K562 (cell line): ENCODE results near the gene POU2AF2. TPM values are rescaled to one million over a fixed set of nuclear protein-coding genes. Genes with fewer than 3 reads are reported as not detected.
"Not testable (repeated sequence)": the region's sequence is repeated elsewhere in the genome, so short reads cannot be mapped to it uniquely, and the experiment has no call there.

Experiments
- ATAC-seq: fragments of 200-7000 bp; cut with Tn5 transposase; 3 replicates; pipeline ENCODE4 v1.9.1; 2020; ENCODE audit warnings: moderate library complexity
- BruUV-seq: library from RNA; stranded (reverse); fragments of 400-500 nt; replicated peaks from 2 replicates; lab custom pipeline; 2021; lab: Mats Ljungman, UMichigan
- CTCF ChIA-PET: fragments of 300-600 bp; formaldehyde crosslinking; extraction: SDS; loops from one replicate; lab custom pipeline; 2021; ENCODE audit warnings: low intra/inter-chr PET ratio; lab: Yijun Ruan, JAX
- POLR2A ChIA-PET: fragments of 300-600, 350-650 bp; sonication (Branson Sonifier 250); formaldehyde crosslinking; extraction: SDS; loops from one replicate; lab custom pipeline; 2021; ENCODE audit warnings: antibody characterized with exemption, inconsistent platforms; lab: Yijun Ruan, JAX
- DNase-seq, 4 experiments: peaks; one replicate each; pipeline versions ENCODE4 v3.0.0 to v3.0.0-alpha.2; 2011 to 2018; ENCODE audit warnings: low spot score in 3 of 4, mixed read lengths in 3 of 4; ENCODE audit errors: extremely low read depth in 1 of 4
- FAIRE-seq: peaks from 2 replicates; lab custom pipeline; 2011; peaks lifted over from hg19 to GRCh38; lab: Jason Lieb, UNC
- H2AFZ ChIP-seq: 2 replicates; pipeline ENCODE4 v1.6.0; 2011; ENCODE audit warnings: low read depth, low read length, control low read depth, inconsistent platforms
- H3K27ac ChIP-seq: fragments of 200-600 bp; 3 replicates; pipeline ENCODE4 v1.8.0; 2011; ENCODE audit warnings: low read depth, mild to moderate bottlenecking, control low read depth, inconsistent platforms, low read length, moderate library complexity, mixed read lengths; ENCODE audit errors: extremely low read depth
- H3K27me3 ChIP-seq, 2 experiments: fragments of 300-600 bp in 1 of 2; 2 replicates in 1 of 2; 3 replicates in 1 of 2; pipeline versions ENCODE4 v1.6.0 to v1.8.0; 2011; ENCODE audit warnings: inconsistent platforms in 2 of 2, low read length in 2 of 2, mild to moderate bottlenecking in 1 of 2, mixed read lengths in 1 of 2, moderate library complexity in 1 of 2; ENCODE audit not compliant: control insufficient read depth in 2 of 2, insufficient read depth in 2 of 2
- H3K36me3 ChIP-seq: fragments of 300-600 bp; 3 replicates; pipeline ENCODE4 v1.8.0; 2011; ENCODE audit warnings: mild to moderate bottlenecking, low read length, inconsistent platforms; ENCODE audit not compliant: control insufficient read depth, insufficient read depth
- H3K4me1 ChIP-seq, 2 experiments: fragments of 200-600 bp in 1 of 2; replicated peaks in 1 of 2; 2 replicates in 1 of 2; 3 replicates in 1 of 2; pipeline versions ENCODE4 v1.5.1 to v1.8.0; 2011; ENCODE audit warnings: inconsistent platforms in 2 of 2, low read length in 2 of 2, mild to moderate bottlenecking in 1 of 2, mixed read lengths in 1 of 2, moderate library complexity in 1 of 2; ENCODE audit not compliant: control insufficient read depth in 2 of 2, insufficient read depth in 2 of 2
- H3K4me2 ChIP-seq: 2 replicates; pipeline ENCODE4 v1.6.1; 2011; ENCODE audit warnings: low read length, control low read depth, inconsistent platforms, mixed read lengths; ENCODE audit not compliant: insufficient read depth
- H3K4me3 ChIP-seq: fragments of 200-600 bp; sonication (generic), shearing (Covaris generic); 2 replicates; pipeline ENCODE4 v1.5.1; 2016; ENCODE audit warnings: control low read depth, inconsistent platforms
- H3K79me2 ChIP-seq: fragments of 200-600 bp; 3 replicates; pipeline ENCODE4 v1.8.0; 2011; ENCODE audit warnings: low read length, inconsistent platforms; ENCODE audit not compliant: control insufficient read depth, insufficient read depth
- H3K9ac ChIP-seq, 2 experiments: 2 replicates each; pipeline versions ENCODE4 v1.6.0 to v1.6.1; 2011; ENCODE audit warnings: low read depth in 2 of 2, low read length in 2 of 2, control low read depth in 1 of 2, inconsistent platforms in 1 of 2, mild to moderate bottlenecking in 1 of 2, mixed read lengths in 1 of 2; ENCODE audit not compliant: insufficient read depth in 1 of 2
- H3K9me1 ChIP-seq: one replicate; pipeline ENCODE4 v1.6.0; 2011; ENCODE audit warnings: inconsistent platforms, mild to moderate bottlenecking, low read length, moderate library complexity; ENCODE audit not compliant: control insufficient read depth, insufficient read depth
- H3K9me3 ChIP-seq: replicated peaks from 2 replicates; pipeline ENCODE4 v1.5.1; 2011; ENCODE audit warnings: low read depth, low read length, inconsistent platforms; ENCODE audit not compliant: control insufficient read depth, insufficient read depth
- H4K20me1 ChIP-seq: replicated peaks from 2 replicates; pipeline ENCODE4 v1.6.1; 2011; ENCODE audit warnings: low read length, inconsistent platforms, mixed read lengths; ENCODE audit not compliant: control insufficient read depth, insufficient read depth
- FOSL1 ChIP-seq: fragments of 200-800 bp; sonication (Bioruptor generic); conservative IDR thresholded peaks from 2 replicates; pipeline ENCODE4 v1.6.1; 2016; ENCODE audit warnings: missing genetic modification characterization, missing compliant biosample characterization
- HDGF ChIP-seq: fragments of 450-650 bp; IDR thresholded peaks from 2 replicates; pipeline ENCODE4 v1.6.1; 2016
- MBD1 ChIP-seq: fragments of 250-450 bp; sonication (Bioruptor Pico); IDR thresholded peaks from 2 replicates; pipeline ENCODE4 v1.8.0; 2022; ENCODE audit warnings: inconsistent platforms
- TCF7L2 ChIP-seq: fragments of 150-350 bp; IDR thresholded peaks from 2 replicates; pipeline ENCODE4 v1.6.1; 2016; ENCODE audit warnings: low read depth, mild to moderate bottlenecking, low read length, moderate library complexity
- ZNF407 ChIP-seq: fragments of 450-650 bp; IDR thresholded peaks from 2 replicates; pipeline ENCODE4 v1.6.1; 2016; ENCODE audit warnings: low read depth
- WGBS: fragments of 100-300 bp; shearing (Covaris generic); methylation state at CpG from one replicate; pipeline ENCODE4 v1.1.6; 2016; ENCODE audit warnings: low coverage, mixed read lengths; ENCODE audit not compliant: insufficient coverage; ENCODE audit errors: missing lambda C conversion rate; 5-methylcytosine and 5-hydroxymethylcytosine counted together
- in situ Hi-C: fragments of 300-500 bp; cut with MboI; formaldehyde crosslinking; loops from 4 replicates; pipeline ENCODE4 v1.15.0; 2018; ENCODE audit warnings: inconsistent platforms, mixed read lengths
- intact Hi-C: fragments of 100-400 bp; cut with micrococcal nuclease; formaldehyde crosslinking; loops from 2 replicates; pipeline ENCODE4 v1.14.2; 2022
- polyA plus RNA-seq, 8 experiments: library from polyadenylated mRNA; depleted of rRNA in 4 of 8; stranded (reverse) in 5 of 8; unstranded in 3 of 8; fragments of >200 nt; fragmentation: Nextera tagmentation in 2 of 8; fragmentation: Illumina TruSeq in 1 of 8; extraction: Ambion mirVana in 2 of 8; extraction: Trizol in 1 of 8; gene quantifications; 2 replicates each; pipeline versions ENCODE4 v1.2.1 to v1.2.3, GENCODE V29; 2011 to 2014; ENCODE audit warnings: inconsistent platforms in 1 of 8, missing spikeins in 1 of 8
- total RNA-seq, 7 experiments: library from RNA; depleted of rRNA in 6 of 7; stranded (reverse); fragments of >200 nt in 6 of 7; fragmentation: Illumina TruSeq in 2 of 7; extraction: Trizol in 2 of 7; gene quantifications; 2 replicates each; pipeline versions ENCODE4 v1.2.1 to v1.2.3, GENCODE V29; 2011 to 2021; ENCODE audit warnings: low replicate concordance in 1 of 7

Gene POU2AF2
- total and polyA plus RNA-seq, 9 of the 15 experiments (the other 6 are each of a cell fraction or from before 2014, with no cell fraction given), result not detected

GRCh38 chr11:111291764-111292163 is 46.2 kb downstream of the POU2AF2 start:
- WGBS, result 0% methylated on average over 5 of the region's 5 CpGs
- Histone ChIP-seq H3K4me2 (no peak overlapping the region), H3K4me1 (no peaks in the 10 kb centered on the region), H3K27me3 (no peaks in the 10 kb centered on the region; a peak in 1 of 5 replicates), H3K79me2 (no peaks in the 10 kb centered on the region), H3K9me1 (no peaks in the 10 kb centered on the region), H4K20me1 (no peaks in the 10 kb centered on the region), H3K4me3 (no peak overlapping the region), H3K9me3 (no peaks in the 10 kb centered on the region), H3K27ac (no peak overlapping the region)
- POLR2A ChIA-PET, result no interaction called here
- intact Hi-C loops, result no loop called here
- no peak for TF ChIP-seq MBD1
- TF ChIP-seq FOSL1, result no peak
- no peak for TF ChIP-seq HDGF
- no peak for TF ChIP-seq ZNF407
- TF ChIP-seq TCF7L2, result no peak
- TF ChIP-seq, all 486 proteins: peak for 0
- FAIRE-seq, result no peak
- no peak for DNase-seq
- Histone ChIP-seq H2AFZ (no peak overlapping the region), H3K36me3 (no peaks in the 10 kb centered on the region), H3K9ac (no peak overlapping the region)
- no peak for ATAC-seq
- no TSS peak for BruUV-seq
- CTCF ChIA-PET, result no interaction called here
- in situ Hi-C loops, result no loop called here

GRCh38 chr11:111292408-111292807 is 46.9 kb downstream of the POU2AF2 start:
- H3K9me1 ChIP-seq, H3K27me3 ChIP-seq, H3K4me3 ChIP-seq, H2AFZ ChIP-seq, H3K79me2 ChIP-seq, H4K20me1 ChIP-seq, in situ Hi-C loops, H3K9ac ChIP-seq, H3K4me1 ChIP-seq, CTCF ChIA-PET, POLR2A ChIA-PET, H3K9me3 ChIP-seq, FAIRE-seq, BruUV-seq, ATAC-seq, H3K4me2 ChIP-seq, H3K27ac ChIP-seq, intact Hi-C loops, DNase-seq, H3K36me3 ChIP-seq: not testable (repeated sequence)
- no CpG with 5 or more reads among the region's 1 CpG for WGBS
